ENCODE measurements around the gene FBXL16. TPM values are rescaled to one million over a fixed set of nuclear protein-coding genes. Genes with fewer than 3 reads are reported as not detected.
"Not testable (repeated sequence)": the region's sequence is repeated elsewhere in the genome, so short reads cannot be mapped to it uniquely, and the experiment has no call there.

FBXL16 gene
- 2.7 TPM for polyA plus RNA-seq (2013, experiment 1 of 2)
- polyA plus RNA-seq (2013, experiment 2 of 2), result 2.7 TPM

- peak within 1 kb of the TSS; percentile 64 to 75 for H3K4me3 ChIP-seq (ENCODE audit: low read length in 2 of 2)
Observed at GRCh38 chr16:705431-706188, at the start of gene FBXL16. Gene FBXL16 (minus strand): TSS chr16:705801. CDS start chr16:697405, 8,396 bp downstream.

GRCh38 chr16:754656-755055, 49.1 kb upstream of the FBXL16 start:
- no peak overlapping the region for H3K4me2 ChIP-seq (ENCODE audit: insufficient read depth, low read length, poor library complexity, severe bottlenecking)
- no peak overlapping the region for H4K91ac ChIP-seq (ENCODE audit: low read depth, low read length, poor library complexity)
- H3K4me1 ChIP-seq (ENCODE audit: control insufficient read depth in 2 of 2, insufficient read depth in 1 of 2, low read depth in 1 of 2, low read length in 2 of 2), result peaks cover 20 to 30% of the 10 kb centered on the region in 2 donors
- no peak overlapping the region for H3K4me3 ChIP-seq (ENCODE audit: low read length in 2 of 2)
- H3K36me3 ChIP-seq (replicated peaks in 1 of 2; ENCODE audit: control insufficient read depth in 2 of 2, insufficient read depth in 2 of 2, low read length in 2 of 2), result no peaks in the 10 kb centered on the region
- no peak overlapping the region for H3K4ac ChIP-seq (ENCODE audit: low read length)
- H3K27me3 ChIP-seq (ENCODE audit: control insufficient read depth in 3 of 3, insufficient read depth in 3 of 3, low read depth in 1 of 3, low read length in 3 of 3), result no peaks in the 10 kb centered on the region
- H3K18ac ChIP-seq (ENCODE audit: low read length), result no peak overlapping the region
- no peak overlapping the region for H2AFZ ChIP-seq (ENCODE audit: low read length)
- no peak overlapping the region for H3K14ac ChIP-seq (ENCODE audit: low read length)
- H3K23ac ChIP-seq (ENCODE audit: low read depth, low read length, poor library complexity), result no peak overlapping the region
- no peak overlapping the region for H3K9ac ChIP-seq (ENCODE audit: low read depth, low read length, poor library complexity)
- no peak overlapping the region for H2BK120ac ChIP-seq (ENCODE audit: low read depth, low read length)
- H2BK5ac ChIP-seq (ENCODE audit: low read length), result no peak overlapping the region
- H2BK12ac ChIP-seq (ENCODE audit: low read length), result no peak overlapping the region
- H4K8ac ChIP-seq (ENCODE audit: low read depth, low read length), result no peak overlapping the region
- no peak overlapping the region for H3K27ac ChIP-seq (replicated peaks; ENCODE audit: low read length)
- H2BK15ac ChIP-seq (ENCODE audit: low read length), result no peak overlapping the region
- H3K79me1 ChIP-seq (ENCODE audit: low read depth, low read length), result no peaks in the 10 kb centered on the region
- WGBS, 2 donors (ENCODE audit: extremely low coverage in 2 of 2, insufficient read length in 2 of 2, insufficient replicate concordance in 1 of 2), result no CpG with 5 or more reads among the region's 11 CpGs
- no peak overlapping the region for H2AK5ac ChIP-seq (ENCODE audit: low read depth, low read length)
- DNase-seq (ENCODE audit: low spot score), result no peak
- H3K9me3 ChIP-seq (replicated peaks in 1 of 2; ENCODE audit: control insufficient read depth in 2 of 2, insufficient read depth in 1 of 2, low read depth in 1 of 2, low read length in 2 of 2), result peaks cover 3 to 10% of the 10 kb centered on the region in 2 donors

More at GRCh38 chr16:705431-706188, at the start of gene FBXL16:
- no peak within 1 kb of the TSS for H4K91ac ChIP-seq (ENCODE audit: low read depth, low read length, poor library complexity)
- H2BK5ac ChIP-seq (ENCODE audit: low read length), result peak within 1 kb of the TSS; percentile 75
- H3K9ac ChIP-seq (ENCODE audit: low read depth, low read length, poor library complexity), result no peak within 1 kb of the TSS
- no peak within 1 kb of the TSS for H2BK12ac ChIP-seq (ENCODE audit: low read length)
- no peak within 1 kb of the TSS for H3K4ac ChIP-seq (ENCODE audit: low read length)
- peaks cover 2% of the 10 kb centered on the region for H3K79me1 ChIP-seq (ENCODE audit: low read depth, low read length)
- peaks cover 14 to 44% of the 10 kb centered on the region in 2 donors for H3K4me1 ChIP-seq (ENCODE audit: control insufficient read depth in 2 of 2, insufficient read depth in 1 of 2, low read depth in 1 of 2, low read length in 2 of 2)
- peaks cover 41 to 85% (median 46%) of the 10 kb centered on the region in 3 experiments for H3K27me3 ChIP-seq (ENCODE audit: control insufficient read depth in 3 of 3, insufficient read depth in 3 of 3, low read depth in 1 of 3, low read length in 3 of 3)
- no peak within 1 kb of the TSS for H4K8ac ChIP-seq (ENCODE audit: low read depth, low read length)
- DNase-seq (ENCODE audit: low spot score), result no peak
- H2AFZ ChIP-seq (ENCODE audit: low read length), result peak within 1 kb of the TSS; percentile 82
- H3K27ac ChIP-seq (replicated peaks; ENCODE audit: low read length), result no peak within 1 kb of the TSS
- H3K4me2 ChIP-seq (ENCODE audit: insufficient read depth, low read length, poor library complexity, severe bottlenecking), result peak within 1 kb of the TSS; percentile 69
- no peaks in the 10 kb centered on the region for H3K36me3 ChIP-seq (replicated peaks in 1 of 2; ENCODE audit: control insufficient read depth in 2 of 2, insufficient read depth in 2 of 2, low read length in 2 of 2)
- peak within 1 kb of the TSS; percentile 81 for H2AK5ac ChIP-seq (ENCODE audit: low read depth, low read length)
- peak within 1 kb of the TSS; percentile 17 for H3K14ac ChIP-seq (ENCODE audit: low read length)
- H3K9me3 ChIP-seq (replicated peaks in 1 of 2; ENCODE audit: control insufficient read depth in 2 of 2, insufficient read depth in 1 of 2, low read depth in 1 of 2, low read length in 2 of 2), result no peaks in the 10 kb centered on the region
- H3K23ac ChIP-seq (ENCODE audit: low read depth, low read length, poor library complexity), result peak within 1 kb of the TSS; percentile 91
- no peak within 1 kb of the TSS for H2BK120ac ChIP-seq (ENCODE audit: low read depth, low read length)
- peak within 1 kb of the TSS; percentile 83 for H3K18ac ChIP-seq (ENCODE audit: low read length)
- WGBS, 2 donors (ENCODE audit: extremely low coverage in 2 of 2, insufficient read length in 2 of 2, insufficient replicate concordance in 1 of 2), result no CpG with 5 or more reads among the region's 115 CpGs
- H2BK15ac ChIP-seq (ENCODE audit: low read length), result no peak within 1 kb of the TSS

GRCh38 chr16:754121-754607, 48.6 kb upstream of the FBXL16 start:
- H2AFZ ChIP-seq (ENCODE audit: low read length); H3K36me3 ChIP-seq (replicated peaks in 1 of 2; ENCODE audit: control insufficient read depth in 2 of 2, insufficient read depth in 2 of 2, low read length in 2 of 2); H2BK5ac ChIP-seq (ENCODE audit: low read length); H4K8ac ChIP-seq (ENCODE audit: low read depth, low read length); H3K4me2 ChIP-seq (ENCODE audit: insufficient read depth, low read length, poor library complexity, severe bottlenecking); H2BK120ac ChIP-seq (ENCODE audit: low read depth, low read length); H2BK15ac ChIP-seq (ENCODE audit: low read length); H3K27ac ChIP-seq (replicated peaks; ENCODE audit: low read length); H3K4me3 ChIP-seq (ENCODE audit: low read length in 2 of 2); H3K4ac ChIP-seq (ENCODE audit: low read length); H3K14ac ChIP-seq (ENCODE audit: low read length); DNase-seq (ENCODE audit: low spot score); H2AK5ac ChIP-seq (ENCODE audit: low read depth, low read length); H3K79me1 ChIP-seq (ENCODE audit: low read depth, low read length); H4K91ac ChIP-seq (ENCODE audit: low read depth, low read length, poor library complexity); H3K18ac ChIP-seq (ENCODE audit: low read length); H3K27me3 ChIP-seq (ENCODE audit: control insufficient read depth in 3 of 3, insufficient read depth in 3 of 3, low read depth in 1 of 3, low read length in 3 of 3); H3K9ac ChIP-seq (ENCODE audit: low read depth, low read length, poor library complexity); H3K23ac ChIP-seq (ENCODE audit: low read depth, low read length, poor library complexity); H2BK12ac ChIP-seq (ENCODE audit: low read length): not testable (repeated sequence)
- Histone ChIP-seq H3K9me3 (replicated peaks in 1 of 2; ENCODE audit: control insufficient read depth in 2 of 2, insufficient read depth in 1 of 2, low read depth in 1 of 2, low read length in 2 of 2) (peaks cover 3 to 10% of the 10 kb centered on the region in 2 donors), H3K4me1 (ENCODE audit: control insufficient read depth in 2 of 2, insufficient read depth in 1 of 2, low read depth in 1 of 2, low read length in 2 of 2) (peaks cover 17 to 30% of the 10 kb centered on the region in 2 donors)
- no CpG with 5 or more reads among the region's 11 CpGs for WGBS, 2 donors (ENCODE audit: extremely low coverage in 2 of 2, insufficient read length in 2 of 2, insufficient replicate concordance in 1 of 2)

GRCh38 chr16:752007-752312, 46.4 kb upstream of the FBXL16 start:
- Histone ChIP-seq H2BK15ac (ENCODE audit: low read length) (peak overlapping the region; percentile 52), H3K14ac (ENCODE audit: low read length) (peak overlapping the region; percentile 84), H3K4ac (ENCODE audit: low read length) (no peak overlapping the region), H4K91ac (ENCODE audit: low read depth, low read length, poor library complexity) (no peak overlapping the region), H3K27ac (replicated peaks; ENCODE audit: low read length) (no peak overlapping the region), H3K4me3 (ENCODE audit: low read length in 2 of 2) (no peak overlapping the region), H3K4me1 (ENCODE audit: control insufficient read depth in 2 of 2, insufficient read depth in 1 of 2, low read depth in 1 of 2, low read length in 2 of 2) (peaks cover 17 to 27% of the 10 kb centered on the region in 2 donors), H2AK5ac (ENCODE audit: low read depth, low read length) (peak overlapping the region; percentile 95), H3K36me3 (replicated peaks in 1 of 2; ENCODE audit: control insufficient read depth in 2 of 2, insufficient read depth in 2 of 2, low read length in 2 of 2) (no peaks in the 10 kb centered on the region), H2BK5ac (ENCODE audit: low read length) (no peak overlapping the region), H3K27me3 (ENCODE audit: control insufficient read depth in 3 of 3, insufficient read depth in 3 of 3, low read depth in 1 of 3, low read length in 3 of 3) (no peaks in the 10 kb centered on the region), H3K23ac (ENCODE audit: low read depth, low read length, poor library complexity) (peak overlapping the region; percentile 32), H2AFZ (ENCODE audit: low read length) (peak overlapping the region; percentile 72), H2BK12ac (ENCODE audit: low read length) (peak overlapping the region; percentile 95), H3K9ac (ENCODE audit: low read depth, low read length, poor library complexity) (no peak overlapping the region), H3K18ac (ENCODE audit: low read length) (peak overlapping the region; percentile 98), H3K4me2 (ENCODE audit: insufficient read depth, low read length, poor library complexity, severe bottlenecking) (peak overlapping the region; percentile 22), H3K9me3 (replicated peaks in 1 of 2; ENCODE audit: control insufficient read depth in 2 of 2, insufficient read depth in 1 of 2, low read depth in 1 of 2, low read length in 2 of 2) (peaks cover 3 to 9% of the 10 kb centered on the region in 2 donors), H4K8ac (ENCODE audit: low read depth, low read length) (no peak overlapping the region), H3K79me1 (ENCODE audit: low read depth, low read length) (peaks cover 3% of the 10 kb centered on the region), H2BK120ac (ENCODE audit: low read depth, low read length) (no peak overlapping the region)
- whole genome bisulfite sequencing, 2 donors (ENCODE audit: extremely low coverage in 2 of 2, insufficient read length in 2 of 2, insufficient replicate concordance in 1 of 2), result no CpG with 5 or more reads among the region's 10 CpGs
- no peak for DNase-seq (ENCODE audit: low spot score)
